Body of pancreas (tissue), 4 donors: ENCODE data around the gene PLAAT4. TPM values are rescaled to one million over a fixed set of nuclear protein-coding genes. Genes with fewer than 3 reads are reported as not detected.

Source experiments
- ATAC-seq: fragments of 150-250 bp; one replicate; pipeline ENCODE4 v1.9.1; 2016
- DNase-seq, 4 donors: peaks; one replicate each; pipeline ENCODE4 v3.0.0-alpha.2; 2019
- H3K27ac ChIP-seq, 4 donors: fragments of 200-600 bp; sonication (generic); 1 replicate in 3 of 4; 2 replicates in 1 of 4; pipeline versions ENCODE4 v1.5.1 to v1.6.1; 2016 to 2019; ENCODE audit warnings: mild to moderate bottlenecking in 1 of 4, mixed read lengths in 1 of 4, moderate library complexity in 1 of 4
- H3K27me3 ChIP-seq, 2 donors: fragments of 200-600 bp; sonication (generic); one replicate each; pipeline ENCODE4 v1.6.0; 2016; ENCODE audit warnings: mild to moderate bottlenecking in 1 of 2
- H3K36me3 ChIP-seq, 2 donors: fragments of 200-600 bp; sonication (generic); replicated peaks in 1 of 2; 2 replicates each; pipeline ENCODE4 v1.5.1; 2016; ENCODE audit warnings: low read depth in 2 of 2; ENCODE audit not compliant: insufficient read depth in 1 of 2
- H3K4me1 ChIP-seq: fragments of 200-600 bp; sonication (generic); one replicate; pipeline ENCODE4 v1.6.0; 2016
- H3K4me3 ChIP-seq, 2 donors: fragments of 200-600 bp; sonication (generic); 1 replicate in 1 of 2; 2 replicates in 1 of 2; pipeline ENCODE4 v1.5.1; 2016 to 2019
- H3K9me3 ChIP-seq, 3 donors: fragments of 200-600 bp; sonication (generic); 1 replicate in 2 of 3; 2 replicates in 1 of 3; pipeline ENCODE4 v1.5.1; 2016
- POLR2A ChIP-seq, 3 donors: fragments of 450-650 bp; IDR thresholded peaks; one replicate each; pipeline ENCODE4 v1.6.1; 2016; ENCODE audit warnings: antibody characterized with exemption in 3 of 3, mild to moderate bottlenecking in 2 of 3
- WGBS, 2 donors: methylation state at CpG; one replicate each; pipeline ENCODE4 v1.1.5; 2017; 5-methylcytosine and 5-hydroxymethylcytosine counted together
- intact Hi-C: fragments of 100-400 bp; cut with DNase I; formaldehyde crosslinking; loops from one replicate; pipeline ENCODE4 v1.15.1; 2023
- total RNA-seq, 2 donors: library from RNA; depleted of rRNA; stranded (reverse); fragments of >200 nt; gene quantifications; one replicate each; pipeline ENCODE4 v1.1.0, GENCODE V29; 2016
- TF ChIP-seq, protein P1 (sequence below), 7 experiments: fragments of 450-650 bp in 4 of 7; fragments of 200-600 bp in 3 of 7; sonication (generic) in 3 of 7; IDR thresholded peaks; one replicate each; pipeline ENCODE4 v1.5.1; 2016 to 2019; ENCODE audit warnings: antibody characterized with exemption in 7 of 7

Gene PLAAT4
- total RNA-seq, 2 donors from 2014 or later: 4.0 to 14.5 TPM

DNA sequence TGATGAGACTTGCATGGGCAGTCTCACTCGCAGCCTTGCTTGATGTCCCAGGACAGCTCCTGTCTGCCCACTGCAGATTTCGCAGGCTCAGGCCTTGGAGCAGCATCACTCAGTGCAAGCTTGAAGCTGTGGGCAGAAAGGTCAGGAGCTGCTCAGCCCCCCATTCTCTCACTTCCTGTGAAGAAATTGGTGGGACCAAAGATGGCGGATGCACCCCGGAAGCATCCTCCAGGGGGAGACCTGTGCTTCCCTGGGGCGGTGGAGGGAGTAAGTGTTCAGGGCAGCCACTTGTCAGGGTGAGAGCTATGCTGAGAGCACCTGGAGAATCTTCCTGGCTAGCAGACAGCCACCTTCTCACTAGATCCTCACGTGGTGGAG is 15.3 kb downstream of the PLAAT4 start:
- DNase-seq: no peak
- intact Hi-C loops: no loop called here
- Histone ChIP-seq H3K9me3 (no peaks in the 10 kb centered on the region), H3K27ac (no peak overlapping the region), H3K4me3 (no peak overlapping the region), H3K36me3 (no peaks in the 10 kb centered on the region), H3K4me1 (no peaks in the 10 kb centered on the region), H3K27me3 (no peaks in the 10 kb centered on the region)
- 77% methylated on average over 4 to 6 of the region's 6 CpGs for WGBS, 2 donors
- ATAC-seq: no peak
- TF ChIP-seq, protein P1, sequence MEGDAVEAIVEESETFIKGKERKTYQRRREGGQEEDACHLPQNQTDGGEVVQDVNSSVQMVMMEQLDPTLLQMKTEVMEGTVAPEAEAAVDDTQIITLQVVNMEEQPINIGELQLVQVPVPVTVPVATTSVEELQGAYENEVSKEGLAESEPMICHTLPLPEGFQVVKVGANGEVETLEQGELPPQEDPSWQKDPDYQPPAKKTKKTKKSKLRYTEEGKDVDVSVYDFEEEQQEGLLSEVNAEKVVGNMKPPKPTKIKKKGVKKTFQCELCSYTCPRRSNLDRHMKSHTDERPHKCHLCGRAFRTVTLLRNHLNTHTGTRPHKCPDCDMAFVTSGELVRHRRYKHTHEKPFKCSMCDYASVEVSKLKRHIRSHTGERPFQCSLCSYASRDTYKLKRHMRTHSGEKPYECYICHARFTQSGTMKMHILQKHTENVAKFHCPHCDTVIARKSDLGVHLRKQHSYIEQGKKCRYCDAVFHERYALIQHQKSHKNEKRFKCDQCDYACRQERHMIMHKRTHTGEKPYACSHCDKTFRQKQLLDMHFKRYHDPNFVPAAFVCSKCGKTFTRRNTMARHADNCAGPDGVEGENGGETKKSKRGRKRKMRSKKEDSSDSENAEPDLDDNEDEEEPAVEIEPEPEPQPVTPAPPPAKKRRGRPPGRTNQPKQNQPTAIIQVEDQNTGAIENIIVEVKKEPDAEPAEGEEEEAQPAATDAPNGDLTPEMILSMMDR (IDR thresholded peaks at IDR 0.05): no peak
- no peak for TF ChIP-seq POLR2A (IDR thresholded peaks at IDR 0.05)

DNA sequence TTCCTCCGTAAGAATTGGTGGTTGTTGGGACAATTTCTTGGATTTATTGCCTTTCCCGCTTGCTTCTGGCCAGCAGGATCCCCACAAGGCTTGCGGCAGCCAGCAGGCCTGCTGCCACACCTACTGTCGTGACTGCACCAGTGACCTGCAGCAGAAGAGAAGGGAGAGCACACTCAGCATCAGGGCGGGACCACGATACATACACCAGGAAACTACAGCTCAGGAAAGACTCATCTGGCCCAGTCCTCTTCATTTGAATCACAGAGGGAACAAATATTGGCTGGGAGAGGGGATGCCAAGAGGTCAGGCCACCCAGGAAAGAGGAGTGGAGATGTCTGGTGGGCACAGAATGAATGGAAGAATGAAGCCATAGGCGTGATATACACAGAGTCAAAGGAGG is 16.3 kb downstream of the PLAAT4 start:
- TF ChIP-seq, protein P1 (IDR thresholded peaks at IDR 0.05): no peak
- TF ChIP-seq POLR2A (IDR thresholded peaks at IDR 0.05): no peak
- DNase-seq (no peak), ATAC-seq (no peak)
- Histone ChIP-seq H3K4me3 (no peak overlapping the region), H3K9me3 (no peaks in the 10 kb centered on the region), H3K36me3 (no peaks in the 10 kb centered on the region), H3K4me1 (no peaks in the 10 kb centered on the region), H3K27me3 (no peaks in the 10 kb centered on the region), H3K27ac (no peak overlapping the region)
- intact Hi-C loops: no loop called here
- WGBS, 2 donors: 86 to 90% methylated on average over 7 of the region's 7 CpGs

DNA sequence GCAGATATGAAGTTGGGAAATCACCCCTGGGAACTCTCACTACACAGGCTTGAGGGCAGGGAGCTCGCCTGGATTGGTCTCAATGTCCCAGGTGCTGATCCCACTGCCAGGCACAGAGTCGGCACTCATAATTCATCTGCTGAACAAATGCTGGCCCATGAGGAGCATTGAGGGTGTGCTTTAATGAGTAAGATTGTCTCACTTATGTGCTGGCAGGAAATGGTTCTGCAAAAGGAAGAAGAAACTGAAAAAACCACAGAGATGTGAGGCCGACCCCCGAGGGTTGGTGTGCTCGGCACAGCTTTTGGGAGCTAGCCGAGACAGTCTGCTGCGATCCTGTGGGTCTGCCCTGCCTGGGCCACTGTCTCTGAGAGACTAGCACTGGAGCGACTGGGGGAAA is 17.2 kb downstream of the PLAAT4 start:
- DNase-seq (no peak), ATAC-seq (no peak)
- intact Hi-C loops: no loop called here
- Histone ChIP-seq H3K27me3 (no peaks in the 10 kb centered on the region), H3K36me3 (no peaks in the 10 kb centered on the region), H3K4me1 (no peaks in the 10 kb centered on the region), H3K4me3 (no peak overlapping the region), H3K9me3 (no peaks in the 10 kb centered on the region), H3K27ac (no peak overlapping the region)
- TF ChIP-seq, protein P1 (IDR thresholded peaks at IDR 0.05): no peak
- TF ChIP-seq POLR2A (IDR thresholded peaks at IDR 0.05): no peak
- 79 to 85% methylated on average over 7 to 8 of the region's 8 CpGs for WGBS, 2 donors

DNA sequence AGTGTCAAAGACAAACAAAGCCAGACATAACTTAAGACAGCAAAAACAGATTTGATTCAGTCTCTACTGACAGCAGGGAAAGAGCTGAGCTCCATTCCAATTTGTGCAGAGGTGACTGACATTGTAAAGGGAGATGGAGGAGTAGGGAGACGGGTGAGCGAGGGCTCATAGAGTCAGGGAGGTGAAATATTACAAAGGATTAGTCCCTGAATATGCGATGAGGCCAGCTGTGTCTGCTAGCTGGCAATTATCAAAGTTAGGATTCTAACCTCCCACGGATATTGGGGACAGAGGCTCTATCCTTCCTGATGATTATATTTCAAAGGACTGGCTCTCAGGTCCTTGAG is 18.2 kb downstream of the PLAAT4 start:
- no peaks in the 10 kb centered on the region for H3K27me3 ChIP-seq
- DNase-seq (no peak), ATAC-seq (no peak)
- intact Hi-C loops: no loop called here
- H3K9me3 ChIP-seq: no peaks in the 10 kb centered on the region
- no peak overlapping the region for H3K4me3 ChIP-seq
- no peaks in the 10 kb centered on the region for H3K36me3 ChIP-seq
- no peak for TF ChIP-seq POLR2A (IDR thresholded peaks at IDR 0.05)
- no peak overlapping the region for H3K27ac ChIP-seq
- H3K4me1 ChIP-seq: no peaks in the 10 kb centered on the region
- WGBS, 2 donors: 76 to 81% methylated on average over 4 of the region's 4 CpGs

DNA sequence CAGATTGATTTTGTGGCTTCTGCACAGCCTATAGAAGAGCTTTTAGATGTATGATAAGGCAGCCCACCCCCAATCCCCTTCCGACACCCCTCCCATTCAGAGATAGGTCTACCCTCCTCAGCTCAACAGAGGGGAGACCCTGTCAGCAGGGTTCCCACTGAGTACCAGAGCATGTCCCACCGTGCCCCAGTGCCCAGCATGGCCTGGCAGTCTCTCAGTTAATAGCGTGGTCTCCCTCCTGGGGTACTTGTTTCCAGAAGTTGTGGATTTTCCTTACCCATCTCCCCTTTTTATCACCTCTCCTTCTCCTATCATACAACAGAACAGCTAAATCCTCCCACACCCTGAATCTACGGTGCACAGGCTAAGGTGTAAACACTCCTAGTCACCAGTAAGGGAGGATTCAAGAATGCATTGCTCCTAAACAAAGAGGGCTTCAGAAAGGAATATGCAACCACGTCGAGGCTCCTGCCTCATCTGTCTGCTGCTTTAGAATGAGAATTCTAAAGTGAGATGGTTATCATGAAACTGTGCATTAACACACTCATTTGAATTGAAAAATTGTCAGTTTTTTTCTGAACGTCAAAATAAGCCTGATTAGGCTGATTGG is 19.9 kb downstream of the PLAAT4 start:
- TF ChIP-seq POLR2A (IDR thresholded peaks at IDR 0.05): no peak
- TF ChIP-seq, protein P1 (IDR thresholded peaks at IDR 0.05): no peak
- no peak overlapping the region for H3K4me3 ChIP-seq
- no peak for ATAC-seq
- no peaks in the 10 kb centered on the region for H3K36me3 ChIP-seq
- intact Hi-C loops: no loop called here
- 64 to 72% methylated on average over 7 of the region's 7 CpGs for WGBS, 2 donors
- H3K9me3 ChIP-seq: no peaks in the 10 kb centered on the region
- H3K27ac ChIP-seq: no peak overlapping the region
- DNase-seq: no peak
- no peaks in the 10 kb centered on the region for H3K27me3 ChIP-seq
- no peaks in the 10 kb centered on the region for H3K4me1 ChIP-seq
